CD4-positive, alpha-beta T cell treated with Interferon gamma for 1 hour (primary cell): ENCODE measurements around the gene UBE2B.
"Not testable (repeated sequence)": the region's sequence is repeated elsewhere in the genome, so short reads cannot be mapped to it uniquely, and the experiment has no call there.

Experiments used
- DNase-seq: peaks from one replicate; pipeline ENCODE4 v3.0.0-alpha.2; 2020

The UBE2B gene

DNA sequence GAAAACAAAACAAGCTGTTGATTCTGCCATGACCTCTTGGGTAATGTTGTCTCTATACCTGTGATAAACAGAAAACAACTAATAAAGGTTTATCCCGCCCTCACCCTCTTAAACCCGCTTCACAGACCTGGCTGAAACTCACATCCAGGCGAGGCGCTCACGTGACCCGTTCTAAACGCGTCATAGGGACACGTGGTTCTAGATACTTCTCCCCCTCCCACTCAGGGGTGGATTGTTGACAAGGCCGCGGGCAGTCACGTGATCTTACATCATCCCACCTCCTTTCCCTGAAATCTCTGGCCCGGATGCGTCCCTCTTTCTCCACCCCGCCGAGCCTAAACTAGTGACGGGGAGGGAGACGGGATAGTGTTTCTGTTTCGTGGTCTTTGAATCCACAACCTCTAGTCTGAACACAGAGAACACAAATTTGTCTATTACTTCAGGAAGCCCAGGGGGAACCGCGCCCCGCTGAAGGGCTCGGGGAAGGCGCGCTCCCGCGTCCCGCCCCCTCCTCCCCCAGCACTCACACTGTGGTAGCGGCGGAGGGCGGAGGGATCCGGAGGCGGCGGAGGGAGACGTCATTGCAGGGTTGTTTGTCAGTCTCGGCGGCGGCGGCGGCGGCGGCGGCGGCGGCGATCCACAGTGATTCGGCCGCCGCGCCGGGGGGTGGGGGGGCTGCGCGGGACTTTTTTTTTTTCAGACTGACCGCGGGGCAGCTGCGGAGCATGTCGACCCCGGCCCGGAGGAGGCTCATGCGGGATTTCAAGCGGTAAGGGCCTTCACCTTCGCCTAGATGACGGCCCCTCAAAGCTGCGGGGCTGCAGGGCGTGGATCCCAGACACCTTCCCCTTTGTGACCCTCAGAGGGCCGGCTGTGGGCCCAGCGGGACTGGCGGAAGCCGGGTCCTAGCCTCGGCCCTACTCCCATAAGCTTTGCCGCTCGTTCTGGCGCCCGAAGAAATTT is at the start of gene UBE2B:
TSS of gene UBE2B (plus strand) at position 699 of the 963 bp plus-strand sequence. CDS start at position 726, 27 bp downstream.
- DNase-seq = peak; percentile 98

DNA sequence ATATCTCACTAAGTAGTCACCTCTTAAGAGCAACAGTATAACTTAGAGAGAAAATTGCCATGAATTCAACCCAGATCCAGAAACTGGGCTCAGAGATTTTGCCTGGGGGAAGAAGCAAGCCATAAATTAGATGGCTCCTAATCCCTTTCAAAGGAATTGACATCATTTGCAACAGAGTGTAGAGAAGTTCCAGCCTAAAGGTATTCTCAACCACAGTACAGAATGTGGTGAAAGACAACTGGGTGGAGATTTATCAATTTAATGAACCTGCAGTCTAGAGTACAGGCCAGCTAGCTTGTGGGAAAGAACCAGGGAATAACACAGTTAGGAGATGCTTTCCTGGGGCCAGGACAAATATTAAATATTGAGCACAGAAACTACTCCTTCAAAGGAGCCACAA is 44.0 kb upstream of the UBE2B start:
- DNase-seq = no peak

DNA sequence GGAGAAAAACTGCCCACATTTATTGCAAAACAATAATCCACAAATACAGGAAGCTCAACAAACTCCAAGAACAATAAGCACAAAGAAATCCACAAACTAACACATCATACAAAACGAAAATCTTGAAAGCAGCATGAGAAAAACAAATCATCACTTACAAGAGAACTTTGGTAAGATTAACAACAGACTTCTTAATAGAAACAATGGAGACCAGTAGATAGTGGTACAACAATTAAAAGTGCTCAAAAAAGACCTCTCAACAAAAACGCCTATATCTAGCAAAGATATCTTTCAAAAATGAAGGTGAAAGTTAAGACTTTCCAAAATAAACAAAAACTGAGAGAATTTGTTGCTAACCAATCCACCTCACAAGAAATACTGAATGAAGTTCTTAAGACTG is 42.8 kb upstream of the UBE2B start:
- DNase-seq = no peak

DNA sequence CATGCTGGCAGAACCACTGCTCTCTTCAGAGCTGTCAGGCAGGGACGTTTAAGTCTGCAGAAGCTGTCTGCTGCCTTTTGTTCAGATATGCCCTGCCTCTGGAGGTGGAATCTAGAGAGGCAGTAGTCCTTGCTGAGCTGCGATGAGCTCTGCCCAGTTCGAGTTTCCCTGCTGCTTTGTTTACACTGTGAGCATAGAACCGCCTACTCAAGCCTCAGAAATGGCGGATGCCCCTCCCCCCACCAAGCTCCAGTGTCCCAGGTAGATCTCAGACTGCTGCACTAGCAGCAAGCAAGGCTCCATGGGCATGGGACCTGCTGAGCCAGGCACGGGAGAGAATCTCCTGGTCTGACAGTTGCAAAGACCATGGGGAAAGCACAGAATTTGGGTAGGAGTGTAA is 34.5 kb upstream of the UBE2B start:
- not testable (repeated sequence) for DNase-seq

DNA sequence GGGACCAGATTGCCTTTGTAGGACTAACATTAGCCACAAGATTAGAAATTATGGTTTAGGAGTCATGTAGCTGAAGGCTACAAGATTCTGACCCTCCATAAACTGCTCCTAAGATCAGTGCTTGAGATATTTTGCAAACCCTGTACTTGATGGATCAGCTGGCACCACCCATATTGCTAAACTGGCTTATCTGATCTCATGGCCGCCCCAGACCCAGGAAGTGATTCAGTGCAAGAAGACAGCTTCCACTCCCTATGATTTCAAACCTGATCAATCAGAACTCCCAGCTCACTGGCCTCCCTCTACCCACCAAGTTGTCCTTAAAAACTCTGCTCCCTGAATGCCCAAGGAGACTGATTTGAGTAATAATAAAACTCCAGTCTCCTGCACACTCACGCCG is 27.9 kb upstream of the UBE2B start:
- DNase-seq = not testable (repeated sequence)

DNA sequence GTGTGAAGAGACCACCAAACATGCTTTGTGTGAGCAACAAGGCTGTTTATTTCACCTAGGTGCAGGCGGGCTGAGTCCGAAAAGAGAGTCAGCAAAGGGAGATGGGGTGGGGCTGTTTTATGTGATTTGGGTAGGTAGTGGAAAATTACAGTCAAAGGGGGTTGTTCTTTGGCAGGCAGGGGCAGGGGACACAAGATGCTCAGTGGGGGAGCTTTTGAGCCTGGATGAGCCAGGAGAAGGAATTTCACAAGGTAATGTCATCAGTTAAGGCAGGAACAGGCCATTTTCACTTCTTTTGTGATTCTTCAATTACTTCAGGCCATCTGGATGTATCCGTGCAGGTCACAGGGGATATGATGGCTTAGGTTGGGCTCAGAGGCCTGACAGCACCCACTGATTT is 25.9 kb upstream of the UBE2B start:
- DNase-seq = not testable (repeated sequence)

DNA sequence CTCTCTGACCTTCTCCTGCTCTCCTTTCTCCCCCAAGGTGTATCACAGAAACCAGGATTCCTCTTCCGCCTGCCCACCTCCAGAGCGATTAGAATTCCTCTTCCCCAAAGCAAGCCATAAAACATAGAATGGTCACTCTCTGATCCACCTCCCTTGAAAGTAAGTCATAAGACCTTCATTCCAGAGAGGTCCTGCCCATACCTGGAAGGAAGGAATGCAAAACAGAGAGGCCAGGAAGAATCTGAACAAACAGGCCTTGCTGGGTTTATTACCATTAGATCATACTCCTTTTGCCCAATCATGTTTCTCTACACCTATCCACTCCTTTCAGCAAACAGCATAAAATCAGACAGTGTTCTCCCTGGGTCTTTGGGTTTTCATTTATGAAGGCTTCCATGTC is 25.4 kb upstream of the UBE2B start:
- DNase-seq = no peak

DNA sequence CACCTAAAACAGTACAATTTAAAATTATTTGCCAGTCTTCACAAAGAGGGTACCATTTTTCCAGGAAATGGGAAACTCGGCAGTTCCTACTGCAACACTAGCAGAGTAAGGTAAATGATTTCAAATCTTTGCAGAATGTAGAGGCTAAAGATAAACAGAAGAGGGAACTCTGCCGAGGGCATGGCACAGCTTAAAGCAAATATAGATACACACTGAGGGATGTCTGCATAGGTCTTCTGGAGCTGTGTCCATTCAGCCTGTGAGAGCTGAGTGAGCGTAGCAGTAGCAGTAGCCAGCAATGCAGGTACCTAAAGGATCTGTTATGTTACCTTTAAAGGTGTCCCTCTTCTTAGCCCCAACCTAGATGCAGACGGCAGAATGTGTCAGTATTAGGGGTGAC is 21.9 kb upstream of the UBE2B start:
- DNase-seq = no peak

DNA sequence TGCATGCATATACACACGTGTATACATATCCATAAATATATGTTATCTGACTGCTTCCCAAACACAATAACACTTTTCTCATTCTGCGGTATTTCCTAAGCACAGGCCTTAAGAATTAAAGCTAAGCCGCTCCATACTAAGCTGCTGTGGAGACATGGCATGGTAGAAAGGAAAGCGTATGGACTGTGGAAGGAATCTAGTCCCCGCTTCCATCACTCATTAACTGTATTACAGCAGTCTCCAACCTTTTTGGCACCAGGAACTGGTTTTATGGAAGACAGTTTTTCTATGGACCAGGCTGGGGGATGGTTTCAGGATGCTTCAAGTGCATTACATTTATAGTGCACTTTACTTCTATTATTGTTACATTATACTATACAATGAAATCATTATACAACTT is 15.7 kb upstream of the UBE2B start:
- DNase-seq = no peak

DNA sequence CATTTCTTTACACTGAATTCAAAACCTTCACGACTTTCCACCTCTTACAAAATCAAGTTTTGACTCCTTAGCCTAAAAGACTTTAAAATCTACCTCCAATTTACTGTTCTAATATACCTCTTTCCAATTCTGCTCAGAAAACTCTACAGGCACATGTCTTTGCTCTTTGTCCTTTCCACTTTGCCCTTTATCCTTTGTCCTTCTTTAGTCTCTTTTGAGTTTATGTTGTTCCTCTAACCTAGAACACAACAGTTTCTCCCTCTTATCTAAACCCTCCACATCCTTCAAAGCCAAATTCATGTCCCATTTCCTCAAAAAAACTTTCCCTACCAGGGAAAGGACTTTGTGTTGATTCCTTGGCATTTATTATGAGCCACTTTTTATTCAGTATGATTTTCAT is 5.8 kb upstream of the UBE2B start:
- DNase-seq = no peak

DNA sequence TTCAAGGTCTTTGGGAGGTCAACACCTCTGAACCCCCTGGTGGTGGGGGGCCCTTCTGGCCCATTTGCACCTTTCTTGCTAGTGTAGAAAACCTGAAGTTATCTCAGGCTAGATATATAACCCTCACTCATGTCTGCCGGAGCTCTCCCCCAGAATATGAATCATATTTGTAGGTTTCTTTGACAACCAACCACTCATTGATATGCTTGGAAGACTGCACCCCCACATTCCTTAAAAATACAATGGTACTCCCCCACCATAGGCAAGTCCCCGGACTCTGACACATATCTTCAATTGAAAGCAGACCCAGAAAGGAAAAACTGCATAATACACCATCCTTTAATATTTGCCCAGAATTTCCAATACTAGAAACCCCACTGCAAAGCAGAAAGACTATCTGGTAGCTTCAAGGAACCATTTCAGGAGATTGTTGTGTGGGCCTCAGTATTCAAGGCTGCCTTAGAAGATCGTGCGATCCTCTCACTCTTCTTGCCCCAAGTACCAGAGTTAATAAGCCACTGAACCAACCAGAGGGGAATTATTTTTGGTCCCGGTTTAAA is 978 bp upstream of the UBE2B start:
- no peak for DNase-seq

DNA sequence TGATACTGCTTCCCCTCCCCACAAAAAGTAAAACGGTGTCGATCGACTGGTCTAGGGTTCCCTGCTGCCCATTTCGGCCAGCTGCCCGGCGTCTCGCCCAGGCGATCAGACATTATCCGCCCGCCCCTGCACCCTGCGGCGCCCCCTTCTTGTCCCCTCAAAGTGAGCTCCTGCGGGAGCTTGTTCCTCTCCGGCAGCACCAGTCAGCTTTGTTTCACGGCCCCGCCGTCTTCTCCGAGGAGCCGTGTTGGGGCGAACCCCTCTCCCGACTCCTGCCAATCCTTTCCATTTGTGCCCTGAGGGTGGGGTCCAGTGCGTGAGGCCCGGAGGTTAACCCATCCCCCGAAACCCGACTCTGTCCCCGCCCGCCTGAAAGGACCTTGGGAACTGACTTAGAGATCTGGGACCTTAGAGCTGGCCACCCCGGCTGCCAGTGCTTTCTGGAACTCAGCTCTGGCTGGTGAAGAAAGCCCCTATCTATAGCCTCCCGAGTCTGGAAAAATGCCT is 518 bp downstream of the UBE2B start:
- DNase-seq = peak; percentile 27

DNA sequence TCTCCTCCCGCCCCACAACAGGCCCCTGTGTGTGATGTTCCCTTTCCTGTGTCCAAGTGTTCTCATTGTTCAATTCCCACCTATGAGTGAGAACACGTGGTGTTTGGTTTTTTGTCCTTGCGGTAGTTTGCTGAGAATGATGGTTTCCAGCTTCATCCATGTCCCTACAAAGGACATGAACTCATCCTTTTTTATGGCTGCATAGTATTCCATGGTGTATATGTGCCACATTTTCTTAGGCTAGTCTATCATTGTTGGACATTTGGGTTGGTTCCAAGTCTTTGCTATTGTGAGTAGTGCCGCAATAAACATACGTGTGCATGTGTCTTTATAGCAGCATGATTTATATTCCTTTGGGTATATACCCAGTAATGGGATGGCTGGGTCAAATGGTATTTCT is 2.3 kb downstream of the UBE2B start:
- DNase-seq = not testable (repeated sequence)

DNA sequence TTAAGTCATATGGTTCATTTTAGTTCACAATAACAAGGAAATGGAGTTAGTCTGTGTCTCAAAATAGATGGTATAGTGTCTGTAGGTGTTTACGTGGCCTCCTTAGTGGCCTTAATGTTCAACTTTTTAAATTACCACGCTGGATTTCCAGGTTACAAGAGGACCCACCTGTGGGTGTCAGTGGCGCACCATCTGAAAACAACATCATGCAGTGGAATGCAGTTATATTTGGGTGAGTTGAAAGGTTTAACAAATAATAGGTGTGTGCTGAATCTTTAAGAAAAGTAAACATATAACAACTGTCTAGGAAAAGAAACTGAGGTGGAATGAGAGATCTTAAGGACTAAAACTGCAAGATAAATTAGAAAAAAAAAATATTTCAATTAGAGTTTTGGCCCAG is 2.9 kb downstream of the UBE2B start:
- no peak for DNase-seq

DNA sequence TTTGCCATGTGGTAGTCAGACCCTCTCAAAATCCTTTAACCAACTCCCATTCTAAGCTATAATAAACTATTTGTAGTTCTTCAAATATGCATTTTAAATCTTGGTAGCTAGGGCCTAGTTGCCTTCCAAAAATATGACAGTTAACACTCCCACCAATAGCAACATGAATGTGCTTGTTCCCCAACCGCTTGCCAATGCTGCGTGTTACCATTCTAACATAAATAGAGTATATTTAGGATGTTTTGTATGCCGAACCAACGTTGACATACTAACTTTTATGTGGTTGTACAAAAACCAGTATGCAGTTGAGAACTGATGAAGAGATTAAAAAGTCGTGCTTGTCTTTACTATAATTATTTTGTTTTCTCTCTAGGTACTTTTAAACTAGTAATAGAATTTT is 9.0 kb downstream of the UBE2B start:
- DNase-seq = no peak

DNA sequence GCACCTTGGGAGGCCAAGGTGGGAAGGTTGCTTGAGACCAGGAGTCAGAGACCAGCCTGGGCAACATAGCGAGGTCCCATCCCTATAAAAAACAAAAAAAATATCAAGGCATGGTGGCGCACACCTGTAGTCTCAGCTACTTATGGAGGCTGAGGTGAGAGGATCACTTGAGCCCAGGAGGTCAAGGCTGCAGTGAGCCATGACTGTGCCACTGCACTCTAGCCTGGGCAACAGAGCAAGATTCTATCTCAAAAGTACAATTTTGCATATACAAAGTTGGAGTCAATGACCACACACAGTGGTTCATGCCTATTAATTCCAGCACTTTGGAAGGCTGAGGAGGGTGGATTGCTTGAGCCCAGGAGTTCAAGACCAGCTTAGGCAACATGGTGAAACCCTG is 10.8 kb downstream of the UBE2B start:
- not testable (repeated sequence) for DNase-seq

DNA sequence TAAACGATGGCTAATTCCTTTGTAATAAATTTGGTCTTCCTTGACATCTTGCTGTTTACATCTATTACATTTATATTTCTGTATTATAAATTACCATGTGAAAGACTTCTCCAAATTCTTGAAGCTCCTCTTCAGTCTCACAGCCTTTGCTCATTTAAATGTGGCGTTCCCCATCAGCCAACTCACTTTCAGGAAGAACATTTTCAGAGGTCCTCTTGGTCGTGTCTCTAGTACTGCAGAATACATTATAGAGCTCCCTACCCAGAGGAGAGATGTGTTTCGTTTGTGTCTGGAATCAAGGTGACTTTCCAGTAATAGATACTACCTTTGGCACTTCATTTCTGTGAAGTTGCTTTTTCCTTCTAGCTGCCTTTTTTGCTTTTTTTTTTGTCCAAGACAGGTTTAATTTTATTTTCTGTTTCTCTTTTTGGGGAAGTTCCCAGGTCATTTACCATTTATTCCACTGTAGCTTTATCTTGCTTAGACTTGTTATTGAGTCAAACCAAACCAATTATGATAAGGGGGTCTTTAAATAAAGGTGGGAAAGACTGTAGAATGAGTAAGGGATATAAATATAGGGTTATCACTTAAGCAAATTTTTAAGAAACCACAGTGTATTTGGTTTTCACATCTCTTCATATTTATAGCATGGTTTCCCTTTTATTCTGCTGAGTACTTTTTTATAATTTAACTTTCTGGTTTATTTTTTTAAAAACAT is 12.8 kb downstream of the UBE2B start:
- no peak for DNase-seq

DNA sequence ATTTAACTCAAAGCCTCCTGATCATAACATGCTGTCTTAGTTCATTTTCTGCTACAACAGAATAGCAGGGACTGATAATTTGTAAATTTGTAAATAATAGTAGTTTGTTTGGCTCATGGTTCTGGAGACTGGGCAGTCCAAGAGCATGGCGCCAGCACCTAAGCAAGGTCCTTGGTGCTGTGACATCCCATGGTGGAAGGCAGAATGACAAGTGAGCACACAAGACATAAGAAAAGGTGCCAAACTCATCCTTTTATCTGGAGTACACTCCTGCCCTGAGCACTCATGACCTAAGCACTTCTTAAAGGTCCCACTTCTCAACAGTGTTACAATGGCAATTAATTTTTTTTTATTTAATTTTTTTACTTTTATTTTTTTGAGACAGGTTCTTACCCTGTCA is 16.1 kb downstream of the UBE2B start:
- DNase-seq = no peak

DNA sequence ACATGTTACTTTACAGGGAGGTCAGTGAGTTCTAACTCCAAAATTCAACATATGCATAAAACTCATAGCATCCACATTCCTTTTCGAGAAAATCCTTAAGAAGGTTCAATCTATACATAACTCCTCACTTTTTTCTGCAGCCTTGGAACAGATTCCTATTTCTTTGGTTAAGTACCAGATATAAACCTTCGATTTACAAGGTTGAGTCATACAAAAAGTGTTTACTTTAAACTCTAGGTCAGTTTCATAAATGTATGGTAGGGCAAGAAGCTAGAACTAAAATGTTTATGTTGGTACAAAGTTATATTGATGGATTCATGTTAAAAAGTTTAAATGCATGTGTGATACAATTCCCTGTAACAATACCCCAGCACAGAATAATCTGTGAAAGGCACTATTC is 20.9 kb downstream of the UBE2B start:
- DNase-seq = no peak

DNA sequence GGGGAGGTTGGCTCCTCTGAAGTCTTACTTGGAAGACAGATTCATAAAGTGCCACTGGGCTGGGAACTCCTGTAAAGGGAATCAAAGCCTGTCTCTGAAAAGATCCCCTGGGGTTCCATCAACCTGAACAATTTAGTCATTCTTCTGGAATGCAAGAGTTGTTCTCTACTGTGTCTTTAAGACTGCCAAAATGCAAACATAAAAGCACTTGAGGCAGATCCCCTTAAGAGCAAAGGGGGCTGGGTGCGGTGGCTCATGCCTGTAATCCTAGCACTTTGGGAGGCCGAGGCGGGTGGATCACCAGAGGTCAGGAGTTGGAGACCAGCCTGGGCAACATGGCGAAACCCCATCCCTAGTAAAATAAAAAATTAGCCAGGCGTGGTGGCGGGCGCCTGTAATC is 23.6 kb downstream of the UBE2B start:
- no peak for DNase-seq

DNA sequence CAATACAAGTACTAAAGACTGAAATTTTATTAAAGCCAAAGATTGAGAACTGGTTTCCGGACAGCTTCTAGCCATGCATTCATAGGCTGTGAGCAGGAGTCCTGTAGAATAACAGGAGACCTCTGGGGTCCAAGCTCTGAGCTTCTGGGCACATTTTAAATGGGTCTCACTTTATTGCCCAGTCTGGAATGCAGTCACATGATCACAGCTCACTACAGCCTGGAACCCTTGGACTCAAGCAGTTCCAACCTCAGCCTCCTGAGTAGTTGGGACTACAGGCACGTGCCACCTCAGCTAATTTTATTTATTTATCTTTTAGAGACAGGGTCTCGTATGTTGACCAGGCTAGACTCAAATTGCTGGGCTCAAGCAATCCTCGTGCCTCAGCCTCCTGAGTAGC is 24.9 kb downstream of the UBE2B start:
- DNase-seq = no peak

DNA sequence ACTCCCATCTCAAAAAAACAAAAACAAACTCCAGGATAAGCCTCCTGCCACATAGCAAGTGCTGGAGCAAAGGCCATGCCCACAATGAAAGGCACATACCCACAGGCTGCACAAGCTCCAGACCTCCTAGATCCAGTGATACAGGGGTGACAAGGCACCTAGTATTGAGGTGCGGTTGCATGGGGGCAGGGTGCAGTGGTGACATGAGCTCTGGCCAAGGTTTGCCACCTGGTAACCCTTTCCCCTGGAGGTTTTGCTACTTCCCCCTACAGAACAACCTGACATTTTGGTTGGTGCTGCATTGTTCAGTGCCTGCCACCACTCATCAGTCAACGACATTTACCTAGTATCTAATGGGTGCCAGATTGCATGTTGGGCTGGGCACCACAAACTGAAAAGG is 25.8 kb downstream of the UBE2B start:
- no peak for DNase-seq

DNA sequence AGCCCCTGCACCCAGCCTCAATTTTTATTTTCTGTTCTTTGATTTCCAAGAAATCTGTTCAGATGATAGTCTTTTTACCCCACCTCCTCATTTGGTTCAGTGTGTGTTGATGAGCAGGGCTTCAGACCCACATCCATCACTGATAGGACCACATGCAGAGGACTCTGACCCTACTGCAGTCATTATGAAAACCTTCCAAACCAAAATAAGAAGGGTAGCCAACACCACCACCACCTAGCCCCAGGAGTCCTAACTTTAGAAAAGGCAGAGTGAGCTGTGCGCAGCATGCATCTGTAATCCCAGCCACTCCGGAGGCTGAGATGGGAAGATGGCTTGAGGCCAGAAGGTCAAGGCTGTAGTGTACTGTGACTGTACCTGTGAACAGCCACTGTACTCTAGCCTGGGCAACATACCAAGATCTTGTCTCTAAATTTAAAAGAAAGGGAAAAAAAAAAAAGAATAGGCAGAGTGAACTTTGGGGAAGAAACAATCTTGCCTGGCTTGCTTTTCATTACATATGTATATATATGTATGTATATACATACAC is 27.3 kb downstream of the UBE2B start:
- DNase-seq = no peak
